Measurements from ENCODE around the gene SEMA6A. TPM values are rescaled to one million over a fixed set of nuclear protein-coding genes. Genes with fewer than 3 reads are reported as not detected.

The SEMA6A gene
- total RNA-seq, 1 donor from 2014 or later, result 37.8 TPM

DNA sequence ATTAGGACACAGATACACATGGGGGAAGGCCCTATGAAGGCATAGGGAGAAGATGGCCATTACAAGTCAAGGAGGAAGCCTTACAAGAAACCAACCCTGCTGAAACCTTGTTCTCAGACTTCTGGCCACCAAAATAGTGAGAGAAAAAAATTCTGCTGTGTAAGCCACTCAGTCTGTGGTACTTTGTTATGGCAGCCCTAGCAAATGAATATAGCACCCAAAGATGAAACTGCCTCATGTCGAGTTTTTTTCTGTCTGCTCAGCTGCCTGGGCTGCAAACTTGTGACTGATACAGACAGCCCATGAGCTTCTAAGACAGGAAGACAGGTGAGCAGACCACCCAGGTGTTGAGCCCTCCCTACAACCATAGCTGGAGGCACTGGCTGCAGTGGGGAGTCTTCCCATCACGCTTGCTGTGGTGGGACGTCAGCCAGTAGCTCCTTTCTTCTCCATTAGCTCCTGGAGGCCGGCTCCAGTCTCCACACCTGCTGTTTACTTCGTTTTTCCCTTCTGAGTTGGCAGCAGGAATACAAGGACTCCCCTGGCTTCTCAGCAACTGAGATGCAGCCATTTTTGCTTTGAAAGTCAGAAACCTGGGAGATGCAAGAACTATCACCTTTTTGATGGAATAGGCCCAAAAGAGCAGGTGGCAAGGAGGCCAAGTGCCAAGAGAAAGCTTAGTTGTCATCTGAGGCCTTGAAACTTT, 164.9 kb downstream of the SEMA6A start:
- DNase-seq (ENCODE audit: low spot score), result no peak

DNA sequence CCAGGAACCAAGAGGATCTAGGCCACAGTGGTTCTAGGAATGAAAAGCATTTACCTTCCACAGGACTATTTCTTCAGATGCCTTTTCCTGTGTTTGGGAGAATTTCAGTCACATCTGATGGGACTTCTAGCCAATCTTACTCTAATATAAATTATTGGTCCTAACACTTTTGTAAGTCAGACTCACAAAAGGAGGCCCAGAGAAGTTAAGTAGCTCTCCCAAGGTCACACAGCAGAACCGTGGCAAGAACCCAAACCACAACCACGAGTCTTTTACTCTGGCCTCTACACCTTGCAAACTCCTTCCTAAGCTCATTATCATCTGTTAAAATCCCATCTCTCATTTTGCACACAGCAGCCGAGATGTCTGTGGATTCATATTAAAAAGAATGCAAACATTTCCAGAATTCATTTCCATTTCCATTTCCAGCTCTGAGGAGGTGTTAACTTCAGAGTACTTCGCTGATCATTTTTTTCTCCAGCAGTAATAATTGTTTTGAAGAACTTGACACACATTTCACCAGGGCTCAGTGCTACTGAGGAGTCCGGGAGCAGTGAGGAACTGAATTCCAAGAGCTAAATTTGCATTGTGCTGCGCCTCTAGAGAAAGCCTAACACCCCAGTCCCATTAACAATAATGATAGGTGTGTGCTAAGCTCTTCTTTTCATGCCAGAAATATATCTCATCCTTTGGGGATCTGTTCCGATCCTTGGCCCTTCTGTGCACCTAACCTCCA, 168.1 kb downstream of the SEMA6A start:
- no peak for DNase-seq (ENCODE audit: low spot score)

DNA sequence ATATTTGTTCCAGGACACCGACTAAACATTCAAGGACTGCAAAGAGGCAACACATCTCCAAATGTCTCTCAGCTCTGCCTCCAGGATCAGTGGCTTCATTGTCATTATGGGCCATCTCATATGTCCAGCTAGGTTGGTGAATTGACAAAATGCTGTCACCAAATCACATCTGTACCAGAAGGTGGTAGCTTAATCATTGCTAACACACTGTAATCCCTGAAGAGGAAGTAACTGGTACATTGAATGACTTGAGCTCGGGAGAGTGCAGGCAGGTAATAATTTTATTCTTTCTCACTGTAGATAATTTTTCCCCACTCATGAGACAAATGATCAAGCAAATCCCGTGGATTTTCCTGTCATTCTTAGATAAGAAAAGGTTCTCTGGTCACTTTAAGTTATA, 169.8 kb downstream of the SEMA6A start:
- no peak for DNase-seq (ENCODE audit: low spot score)

DNA sequence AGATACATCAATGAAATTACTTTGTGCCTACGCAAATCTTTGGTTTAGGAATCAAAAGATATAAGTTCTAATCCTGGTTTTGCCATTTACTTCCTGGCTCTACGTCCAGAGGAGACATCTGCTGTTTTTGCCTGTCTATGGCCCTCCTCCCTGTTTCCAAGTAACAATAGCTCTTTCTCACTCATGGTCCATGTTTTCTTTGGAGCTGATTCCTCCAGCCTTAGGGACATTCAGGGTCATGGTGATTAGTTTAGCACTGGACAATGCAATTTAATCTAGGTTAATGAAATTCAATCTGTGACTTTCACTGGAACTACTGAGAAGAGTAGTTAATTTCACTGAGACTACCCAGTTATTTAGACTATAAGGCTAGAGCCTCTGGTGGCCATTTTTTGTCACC, 170.6 kb downstream of the SEMA6A start:
- no peak for DNase-seq (ENCODE audit: low spot score)

DNA sequence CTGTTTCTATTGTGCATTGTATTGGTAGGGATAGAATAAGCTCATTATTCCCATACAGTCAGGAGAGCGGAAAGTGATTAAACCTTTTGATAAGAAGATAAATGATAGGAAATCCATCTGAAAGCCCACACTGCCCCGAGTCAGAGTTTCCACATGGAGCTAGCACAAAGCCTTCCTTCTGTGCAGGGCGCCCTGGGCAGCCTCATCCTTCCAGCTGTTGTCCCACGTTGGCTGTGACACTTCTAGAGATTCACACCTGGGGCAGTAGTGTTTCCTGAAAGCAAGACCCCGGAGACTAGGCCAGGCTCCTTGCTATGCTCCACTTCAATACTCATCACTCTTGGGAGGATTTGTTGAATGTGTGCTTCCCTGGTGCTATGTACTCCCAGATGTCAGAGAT, 172.4 kb downstream of the SEMA6A start:
- DNase-seq (ENCODE audit: low spot score), result no peak

DNA sequence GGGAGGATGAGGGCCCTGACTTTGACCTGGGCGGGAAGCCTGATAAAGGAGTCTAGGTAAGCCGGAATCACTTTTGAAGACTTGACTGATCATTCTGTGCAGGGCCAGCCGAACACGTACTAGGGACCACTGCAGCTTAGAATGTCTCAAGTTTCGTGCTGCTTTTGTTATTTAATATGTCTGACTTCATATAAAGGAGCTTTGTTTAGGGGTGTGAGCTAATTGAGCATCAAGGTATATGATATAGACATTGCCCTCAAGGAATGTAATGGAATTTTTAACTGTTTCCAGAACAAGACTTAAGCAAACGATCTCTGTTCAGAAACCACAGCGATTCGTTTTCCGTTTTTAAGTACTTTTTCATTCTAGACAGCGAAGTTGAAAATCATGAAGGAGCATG, 173.0 kb downstream of the SEMA6A start:
- no peak for DNase-seq (ENCODE audit: low spot score)

DNA sequence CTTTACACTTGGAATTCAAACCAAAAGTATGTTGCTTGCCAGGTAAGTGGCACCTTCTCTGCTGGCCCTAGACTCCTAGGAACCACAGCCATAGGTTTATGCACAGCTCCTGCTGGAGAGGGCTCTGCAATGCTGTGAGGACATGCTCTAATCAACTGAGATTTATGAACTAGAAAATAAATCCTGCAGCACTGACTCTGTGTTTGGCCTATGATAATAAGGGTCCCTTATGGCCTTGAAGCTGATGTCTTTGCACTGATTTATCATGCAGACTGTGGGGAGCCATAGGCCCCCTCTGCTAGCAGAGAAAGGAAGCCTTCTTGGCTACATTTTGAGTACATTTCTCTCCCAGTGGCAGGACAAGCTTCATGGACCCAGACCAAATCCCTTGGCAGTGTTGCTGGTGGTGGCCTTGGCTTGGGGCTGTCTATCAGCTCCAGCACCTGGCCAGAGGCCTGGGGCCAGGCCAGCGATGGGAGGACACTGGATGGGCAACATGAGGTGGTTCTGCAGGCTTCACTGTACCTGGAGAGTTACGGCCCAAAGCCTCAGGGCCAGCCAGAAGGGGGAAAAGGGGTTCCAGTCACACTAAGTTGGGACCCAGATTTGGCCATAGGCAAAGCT, 178.0 kb downstream of the SEMA6A start:
- no peak for DNase-seq (ENCODE audit: low spot score)

DNA sequence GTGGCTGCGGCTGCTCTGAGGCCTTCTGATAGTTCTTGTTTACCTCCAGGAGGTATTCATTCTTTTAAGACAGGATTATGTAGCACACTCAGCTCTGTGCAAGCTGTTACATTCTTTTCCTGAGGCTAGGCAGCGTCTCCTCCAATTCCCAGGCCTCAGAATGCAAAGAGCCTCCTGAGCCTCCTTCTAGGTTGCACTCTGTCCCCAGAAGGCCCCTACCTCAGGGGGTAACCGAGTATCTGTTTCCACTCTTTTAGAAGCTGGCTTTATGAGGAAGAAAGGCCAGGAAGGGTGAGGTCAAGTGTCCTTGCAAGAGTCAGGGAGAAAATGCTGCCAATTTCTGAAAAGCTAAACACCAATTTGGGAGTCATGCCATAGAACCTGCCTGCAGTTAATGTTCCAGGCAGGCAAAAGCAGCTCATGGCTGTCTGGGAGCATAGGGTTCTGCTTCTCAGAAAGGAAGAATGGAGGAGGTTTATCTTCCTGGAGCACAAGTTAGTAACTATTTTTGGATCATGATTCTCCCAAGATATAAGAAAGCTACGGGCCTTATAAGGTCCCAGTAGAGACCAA, 178.9 kb downstream of the SEMA6A start:
- DNase-seq (ENCODE audit: low spot score), result no peak

DNA sequence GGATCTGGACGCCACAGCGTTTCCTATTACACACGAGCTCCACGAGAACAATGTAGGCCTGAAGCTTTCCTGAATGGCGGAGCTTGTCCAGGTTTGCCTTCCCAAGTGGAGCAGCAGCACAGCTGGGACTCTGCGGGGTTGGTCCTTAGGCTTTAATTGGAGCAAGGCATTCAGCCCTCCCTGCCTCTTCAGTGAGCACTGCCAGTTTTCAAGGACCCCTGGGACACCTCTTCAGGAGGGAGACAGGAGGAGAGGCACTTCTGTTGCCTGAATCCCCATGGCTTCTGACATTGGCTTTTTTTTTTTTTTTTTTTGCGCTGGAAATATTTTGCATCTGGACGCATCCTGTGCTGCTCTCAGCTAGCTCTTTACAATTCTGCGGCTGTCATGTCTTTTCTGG, 179.4 kb downstream of the SEMA6A start:
- no peak for DNase-seq (ENCODE audit: low spot score)

DNA sequence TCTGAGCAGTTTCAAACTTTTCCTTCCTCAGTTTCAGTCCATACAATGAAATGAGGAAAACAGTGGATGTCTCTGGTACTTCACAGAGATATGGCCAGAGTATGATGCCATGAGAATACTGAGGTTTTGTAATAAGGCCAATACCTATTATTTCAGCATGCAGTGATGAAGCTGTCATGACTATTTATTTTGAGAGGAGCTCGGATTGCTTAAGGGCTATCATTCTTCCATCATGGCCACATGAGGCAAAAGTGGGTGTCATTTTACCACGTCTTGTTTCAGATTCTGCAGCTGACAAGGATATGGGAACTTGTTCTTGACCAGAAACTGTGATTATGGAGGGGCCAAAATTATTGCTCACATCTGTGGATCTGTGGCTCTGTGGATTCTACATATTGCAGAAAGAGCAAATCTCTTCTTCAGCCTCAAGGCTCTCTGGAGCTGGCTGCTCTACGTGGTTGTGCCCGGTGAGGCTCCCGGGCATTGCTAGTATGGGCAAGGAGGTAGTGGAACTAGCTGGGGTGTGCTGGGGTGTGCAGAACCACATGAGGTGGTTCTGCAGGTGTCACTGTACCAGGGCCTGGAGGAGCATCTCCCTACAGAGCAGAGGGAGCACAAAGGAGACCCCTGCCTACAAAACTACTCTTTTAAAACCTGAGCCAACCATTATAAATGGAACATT, 180.3 kb downstream of the SEMA6A start:
- no peak for DNase-seq (ENCODE audit: low spot score)
